DOHH2 (cell line): Measurements from ENCODE around the gene AKR1C3.

Experiments used
- CTCF ChIP-seq: fragments of 200-600 bp; sonication (generic); IDR thresholded peaks from one replicate; pipeline ENCODE4 v1.5.1; 2014; ENCODE audit warnings: antibody characterized with exemption, mild to moderate bottlenecking, low read depth, low read length; ENCODE audit not compliant: poor library complexity, severe bottlenecking
- EZH2phosphoT487 ChIP-seq: fragments of 200-600 bp; sonication (generic); IDR thresholded peaks from 2 replicates; pipeline ENCODE4 v1.6.1; 2017; ENCODE audit warnings: borderline replicate concordance, mild to moderate bottlenecking, antibody characterized with exemption, low read length, moderate library complexity, mixed read lengths

- no peak for TF ChIP-seq CTCF
- no peak for TF ChIP-seq EZH2phosphoT487
These were observed 56.9 kb downstream of the AKR1C3 start for GRCh38 chr10:5151076-5151475.
